Activated naive CD4-positive, alpha-beta T cell treated with anti-CD3 and anti-CD28 coated beads, Interleukin-2, amount 50 U/mL, for 24 hours (primary cell): ENCODE measurements around the gene SLC35A1.
"Not testable (repeated sequence)": the region's sequence is repeated elsewhere in the genome, so short reads cannot be mapped to it uniquely, and the experiment has no call there.

Experiments used
- H3K27ac Mint-ChIP-seq: one replicate; pipeline ENCODE4 v1.8.0; 2021; ENCODE audit warnings: mild to moderate bottlenecking, mixed read lengths
- H3K27me3 Mint-ChIP-seq: one replicate; pipeline ENCODE4 v1.8.0; 2021; ENCODE audit warnings: mixed read lengths
- H3K36me3 Mint-ChIP-seq: one replicate; pipeline ENCODE4 v1.8.0; 2021; ENCODE audit warnings: mixed read lengths
- H3K4me1 Mint-ChIP-seq: one replicate; pipeline ENCODE4 v1.8.0; 2021; ENCODE audit warnings: mixed read lengths
- H3K4me3 Mint-ChIP-seq: one replicate; pipeline ENCODE4 v1.8.0; 2021; ENCODE audit warnings: mild to moderate bottlenecking, mixed read lengths
- H3K9me3 Mint-ChIP-seq: one replicate; pipeline ENCODE4 v1.8.0; 2021; ENCODE audit warnings: mixed read lengths

SLC35A1 gene, protein sequence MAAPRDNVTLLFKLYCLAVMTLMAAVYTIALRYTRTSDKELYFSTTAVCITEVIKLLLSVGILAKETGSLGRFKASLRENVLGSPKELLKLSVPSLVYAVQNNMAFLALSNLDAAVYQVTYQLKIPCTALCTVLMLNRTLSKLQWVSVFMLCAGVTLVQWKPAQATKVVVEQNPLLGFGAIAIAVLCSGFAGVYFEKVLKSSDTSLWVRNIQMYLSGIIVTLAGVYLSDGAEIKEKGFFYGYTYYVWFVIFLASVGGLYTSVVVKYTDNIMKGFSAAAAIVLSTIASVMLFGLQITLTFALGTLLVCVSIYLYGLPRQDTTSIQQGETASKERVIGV

DNA sequence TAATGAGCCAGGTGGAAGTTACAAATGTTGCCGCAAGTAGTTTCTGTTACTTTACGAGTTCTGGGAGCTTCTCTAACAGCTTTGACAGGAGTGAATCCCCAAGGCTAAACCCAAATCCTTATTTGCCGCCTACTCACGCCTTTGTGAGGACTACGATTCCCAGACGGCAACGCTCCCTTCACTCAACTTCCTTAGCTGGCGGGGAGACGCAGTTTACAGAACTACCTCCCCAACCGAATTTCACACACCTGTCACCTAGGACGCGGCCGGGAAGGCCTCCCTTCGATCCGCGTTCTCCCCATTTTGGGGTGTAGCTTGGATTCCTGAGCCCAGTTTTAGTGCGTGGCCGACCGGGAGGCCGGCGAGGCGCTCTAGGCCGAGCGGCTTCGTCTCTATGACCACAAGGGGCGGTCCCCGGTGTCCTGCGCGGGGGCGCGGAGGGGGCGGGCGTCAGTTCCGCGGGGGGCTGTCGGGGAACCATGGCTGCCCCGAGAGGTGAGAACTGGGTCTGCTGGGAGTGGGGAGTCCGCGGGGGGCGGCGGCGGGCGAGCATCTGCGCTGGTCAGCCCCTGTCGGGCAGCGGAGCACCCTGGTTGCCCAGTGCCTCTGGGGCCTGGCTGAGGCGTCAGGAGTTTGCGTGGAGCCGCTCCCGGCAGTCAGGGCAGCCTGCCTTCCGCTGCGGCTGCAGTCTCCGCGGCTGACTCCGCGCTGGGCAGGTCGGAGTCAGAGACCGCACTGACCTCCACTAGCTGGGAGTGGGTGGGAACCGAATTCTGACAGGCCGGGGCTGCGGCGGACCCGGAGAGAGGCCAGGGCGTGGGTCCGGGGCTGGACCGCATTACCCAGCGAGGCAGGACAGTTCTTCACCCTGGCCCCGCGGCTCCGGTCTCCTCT is at the start of gene SLC35A1:
Gene SLC35A1 (plus strand): TSS at position 450 of the 894 bp plus-strand sequence. CDS start 30 bp downstream, at position 480.
- H3K36me3 Mint-ChIP-seq = no peaks in the 10 kb centered on the region
- H3K27ac Mint-ChIP-seq = peak within 1 kb of the TSS; percentile 99
- H3K4me3 Mint-ChIP-seq = peak within 1 kb of the TSS; percentile 99
- peaks cover 5% of the 10 kb centered on the region for H3K27me3 Mint-ChIP-seq
- H3K9me3 Mint-ChIP-seq = no peaks in the 10 kb centered on the region
- H3K4me1 Mint-ChIP-seq = peaks cover 26% of the 10 kb centered on the region

DNA sequence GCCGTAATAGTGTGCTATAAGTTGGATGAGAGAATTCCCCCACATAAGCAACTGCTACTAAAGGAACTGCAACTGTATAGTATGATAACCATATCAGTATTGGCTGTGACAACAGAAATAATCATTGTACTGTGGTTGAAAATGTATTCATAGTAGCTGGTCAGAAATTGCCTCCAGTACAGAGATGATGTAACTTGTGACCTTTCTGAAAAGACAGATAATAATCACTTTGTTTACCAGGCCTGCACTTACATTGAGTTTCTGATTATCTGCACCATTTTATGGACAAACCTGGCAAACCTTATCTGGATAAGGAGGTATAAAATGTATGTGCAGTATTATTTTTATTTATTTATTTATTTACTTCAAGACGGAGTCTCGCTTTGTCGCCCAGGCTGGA is 46.0 kb upstream of the SLC35A1 start:
- peaks cover 10% of the 10 kb centered on the region for H3K27me3 Mint-ChIP-seq
- no peaks in the 10 kb centered on the region for H3K9me3 Mint-ChIP-seq
- no peaks in the 10 kb centered on the region for H3K4me1 Mint-ChIP-seq
- H3K27ac Mint-ChIP-seq = no peak overlapping the region
- no peak overlapping the region for H3K4me3 Mint-ChIP-seq
- H3K36me3 Mint-ChIP-seq = no peaks in the 10 kb centered on the region

DNA sequence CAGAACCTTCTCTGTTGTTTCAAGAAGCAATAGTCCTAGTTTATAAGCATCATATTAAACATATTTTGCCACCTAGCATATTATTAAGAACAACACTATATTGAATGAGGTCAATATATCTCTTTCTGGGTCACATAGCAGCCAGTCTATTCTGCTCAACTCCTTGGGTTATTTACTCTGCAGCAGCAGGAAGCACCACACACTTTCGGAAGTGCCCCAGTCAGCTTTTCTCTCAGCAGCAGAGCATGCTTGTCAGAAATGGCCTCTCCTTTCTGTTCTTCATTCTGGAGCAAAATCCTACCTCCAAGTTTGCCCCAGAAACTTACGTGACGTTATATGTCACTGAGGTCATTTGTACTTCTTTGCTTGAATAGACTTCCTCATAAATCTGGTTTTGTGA is 42.3 kb upstream of the SLC35A1 start:
- Mint-ChIP-seq H3K9me3 (no peaks in the 10 kb centered on the region), H3K4me1 (no peaks in the 10 kb centered on the region), H3K27ac (no peak overlapping the region), H3K36me3 (no peaks in the 10 kb centered on the region), H3K4me3 (no peak overlapping the region), H3K27me3 (peaks cover 14% of the 10 kb centered on the region)

DNA sequence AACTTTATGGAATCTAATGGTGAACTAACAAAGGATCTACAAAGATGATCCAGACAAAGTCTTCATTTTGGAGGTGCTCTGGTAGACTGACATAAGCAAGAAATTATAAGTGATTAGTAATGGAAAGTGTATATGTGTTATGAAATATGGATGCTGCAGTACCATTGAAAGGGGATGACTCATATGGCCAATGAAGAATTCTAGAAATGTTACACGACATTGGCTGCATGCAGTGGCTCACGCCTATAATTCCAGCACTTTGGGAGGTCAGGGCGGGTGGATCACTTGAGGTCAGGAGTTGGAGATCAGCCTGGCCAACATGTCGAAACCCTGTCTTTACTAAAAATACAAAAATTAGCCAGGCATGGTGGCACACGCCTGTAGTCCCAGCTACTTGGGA is 41.5 kb upstream of the SLC35A1 start:
- H3K4me3 Mint-ChIP-seq = no peak overlapping the region
- H3K36me3 Mint-ChIP-seq = no peaks in the 10 kb centered on the region
- peaks cover 14% of the 10 kb centered on the region for H3K27me3 Mint-ChIP-seq
- no peaks in the 10 kb centered on the region for H3K4me1 Mint-ChIP-seq
- no peaks in the 10 kb centered on the region for H3K9me3 Mint-ChIP-seq
- H3K27ac Mint-ChIP-seq = no peak overlapping the region

DNA sequence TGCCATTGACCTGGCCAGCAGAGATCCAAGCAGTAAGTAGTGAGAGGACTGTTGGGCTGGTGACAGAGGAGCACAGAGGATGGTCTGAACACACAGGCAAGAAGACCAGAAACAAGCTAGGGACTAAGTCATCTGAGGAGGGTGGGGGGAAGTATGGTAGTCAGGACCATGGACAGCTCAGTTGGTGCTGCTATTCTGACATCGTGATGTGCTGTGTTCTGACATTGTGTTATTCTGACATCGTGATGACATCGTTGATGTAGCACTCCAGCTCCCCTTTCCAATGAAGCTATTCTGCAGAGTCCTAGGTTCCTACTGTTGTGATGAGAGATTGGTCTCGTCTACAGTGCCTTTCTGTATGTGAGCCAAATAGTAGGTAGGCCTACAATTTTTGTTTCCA is 36.3 kb upstream of the SLC35A1 start:
- no peaks in the 10 kb centered on the region for H3K9me3 Mint-ChIP-seq
- H3K27me3 Mint-ChIP-seq = peaks cover 7% of the 10 kb centered on the region
- no peaks in the 10 kb centered on the region for H3K36me3 Mint-ChIP-seq
- no peaks in the 10 kb centered on the region for H3K4me1 Mint-ChIP-seq
- H3K27ac Mint-ChIP-seq = no peak overlapping the region
- H3K4me3 Mint-ChIP-seq = no peak overlapping the region

DNA sequence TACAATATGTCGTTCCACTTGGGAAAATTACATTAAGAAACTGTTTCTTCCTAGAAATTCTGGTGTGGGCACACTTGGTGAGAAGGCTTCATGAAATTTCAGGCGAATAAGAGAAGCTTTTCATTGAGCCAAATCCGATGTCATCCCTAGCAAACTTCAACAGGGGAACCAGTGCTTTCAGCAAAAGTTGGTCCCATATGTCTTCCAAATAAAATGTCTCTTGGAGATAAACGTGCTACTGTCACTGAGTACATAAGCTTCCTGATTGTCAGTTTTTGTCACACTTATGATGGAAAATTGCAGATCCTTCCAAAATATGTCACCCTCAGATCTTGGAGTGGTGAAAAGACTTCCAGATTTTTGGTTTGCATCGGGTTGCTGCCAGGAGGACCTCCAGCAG is 31.1 kb upstream of the SLC35A1 start:
- Mint-ChIP-seq H3K4me1 (no peaks in the 10 kb centered on the region), H3K4me3 (no peak overlapping the region), H3K36me3 (peaks cover 1% of the 10 kb centered on the region), H3K9me3 (peaks cover 6% of the 10 kb centered on the region), H3K27me3 (peaks cover 9% of the 10 kb centered on the region), H3K27ac (no peak overlapping the region)

DNA sequence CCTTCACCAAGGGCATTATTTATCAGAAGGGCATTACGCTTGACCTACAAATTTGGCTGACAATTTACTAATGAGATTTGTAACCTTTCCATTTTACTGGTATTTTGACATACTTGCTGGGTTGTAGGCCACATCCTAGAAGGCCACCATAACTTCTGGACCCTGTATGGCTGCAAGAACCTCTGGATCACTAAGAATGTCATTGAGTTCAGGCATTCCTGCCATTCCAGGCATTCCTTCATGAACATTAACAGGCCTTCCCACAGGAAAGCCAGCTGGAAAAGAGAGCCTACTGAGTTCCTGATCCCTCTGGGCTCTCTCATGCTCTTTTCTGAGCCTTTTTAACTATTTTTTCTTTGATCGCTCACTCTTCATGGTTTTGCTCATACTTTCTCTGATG is 28.4 kb upstream of the SLC35A1 start:
- Mint-ChIP-seq H3K4me1 (no peaks in the 10 kb centered on the region), H3K27me3 (peaks cover 14% of the 10 kb centered on the region)

DNA sequence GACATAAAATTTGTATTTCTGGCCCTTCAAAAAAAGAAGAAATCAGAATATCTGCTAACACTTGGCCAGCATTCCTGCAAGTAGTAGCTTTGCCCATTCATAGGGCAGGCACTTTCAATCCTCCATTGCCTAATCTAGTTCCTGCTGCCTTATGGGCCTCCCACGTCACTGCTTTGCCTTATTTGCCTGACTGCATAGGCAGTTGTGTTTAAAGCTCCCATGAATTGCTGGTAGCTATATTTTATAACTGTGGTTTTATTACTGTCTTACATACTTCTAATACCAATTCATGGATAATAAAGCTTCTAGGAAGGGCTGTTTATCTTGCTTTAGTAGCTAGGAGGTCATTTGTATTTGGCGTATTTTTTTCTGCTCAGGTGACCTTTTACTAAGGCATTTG is 7.7 kb upstream of the SLC35A1 start:
- Mint-ChIP-seq H3K4me1 (no peaks in the 10 kb centered on the region), H3K36me3 (peaks cover 3% of the 10 kb centered on the region), H3K27ac (no peak overlapping the region), H3K4me3 (no peak overlapping the region), H3K9me3 (no peaks in the 10 kb centered on the region), H3K27me3 (peaks cover 25% of the 10 kb centered on the region)

More for the DNA sequence above, 28.4 kb upstream of the SLC35A1 start:
- Mint-ChIP-seq H3K4me3 (no peak overlapping the region), H3K9me3 (peaks cover 6% of the 10 kb centered on the region), H3K27ac (no peak overlapping the region), H3K36me3 (peaks cover 5% of the 10 kb centered on the region)

DNA sequence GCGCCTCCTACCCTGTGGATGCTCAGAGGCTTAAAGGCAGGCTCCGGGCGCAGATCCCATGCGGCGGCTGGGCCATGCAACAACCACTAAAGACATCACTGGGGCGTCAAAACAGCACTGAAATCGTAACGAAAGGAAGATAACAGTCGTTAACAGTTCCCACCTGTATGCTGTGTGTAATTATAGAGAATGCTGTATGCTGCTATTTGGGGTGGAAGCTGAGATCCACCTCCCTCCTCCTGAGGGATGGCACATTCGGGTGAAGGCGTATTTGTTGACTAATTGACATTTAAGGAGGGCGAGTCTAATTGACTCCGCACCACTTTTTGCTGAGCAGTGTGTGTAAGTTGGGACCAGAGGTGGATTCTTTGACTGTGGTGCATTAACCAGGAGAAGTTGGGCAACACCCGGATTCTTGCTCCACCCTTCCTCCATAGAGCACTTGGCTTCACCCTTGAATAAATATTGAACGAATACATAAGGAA is 687 bp downstream of the SLC35A1 start:
- Mint-ChIP-seq H3K36me3 (peaks cover 6% of the 10 kb centered on the region), H3K4me3 (peak overlapping the region; percentile 99), H3K4me1 (peaks cover 26% of the 10 kb centered on the region), H3K9me3 (no peaks in the 10 kb centered on the region), H3K27ac (peak overlapping the region; percentile 99), H3K27me3 (peaks cover under 1% of the 10 kb centered on the region)

DNA sequence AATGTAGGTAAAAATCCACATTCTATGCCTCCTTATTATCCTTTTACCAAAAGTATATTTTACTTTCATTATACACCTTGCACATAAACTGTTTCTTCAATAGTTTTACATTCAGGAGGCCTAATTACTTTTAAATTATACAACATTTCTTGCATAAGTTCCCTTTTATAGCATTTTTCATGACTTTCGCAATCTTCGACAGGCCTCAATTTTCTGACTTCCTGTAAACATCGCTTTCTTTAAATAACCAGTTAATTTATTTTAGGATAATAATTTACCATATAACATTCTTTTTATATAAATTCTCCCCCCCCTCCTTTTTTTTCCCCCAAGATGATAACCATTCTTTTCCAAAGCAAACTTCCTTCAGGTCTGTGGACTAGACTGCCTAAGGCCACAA is 9.2 kb downstream of the SLC35A1 start:
- H3K27ac Mint-ChIP-seq = no peak overlapping the region
- peaks cover 16% of the 10 kb centered on the region for H3K4me1 Mint-ChIP-seq
- H3K4me3 Mint-ChIP-seq = no peak overlapping the region
- H3K9me3 Mint-ChIP-seq = no peaks in the 10 kb centered on the region
- H3K36me3 Mint-ChIP-seq = peaks cover 23% of the 10 kb centered on the region
- H3K27me3 Mint-ChIP-seq = no peaks in the 10 kb centered on the region

DNA sequence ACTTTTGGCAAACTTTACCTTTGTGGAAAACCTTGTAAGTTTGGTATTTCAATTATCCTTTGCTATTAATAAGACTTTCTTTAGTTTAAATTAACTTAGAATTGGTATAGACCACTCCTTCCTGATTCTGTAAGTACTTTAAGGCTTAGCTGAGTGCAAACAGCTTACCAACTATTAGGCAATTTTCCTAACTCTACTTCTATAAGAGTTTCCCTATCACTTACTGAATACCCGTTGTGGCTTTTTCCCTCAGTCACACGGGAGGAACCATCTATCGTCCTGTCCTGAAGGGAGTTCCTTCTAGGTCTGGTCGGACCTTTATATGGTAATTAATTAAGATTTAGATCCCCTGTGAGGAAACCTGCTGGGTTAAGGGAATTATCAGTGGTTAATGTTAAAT is 9.6 kb downstream of the SLC35A1 start:
- no peaks in the 10 kb centered on the region for H3K9me3 Mint-ChIP-seq
- peaks cover 23% of the 10 kb centered on the region for H3K36me3 Mint-ChIP-seq
- no peak overlapping the region for H3K27ac Mint-ChIP-seq
- H3K27me3 Mint-ChIP-seq = no peaks in the 10 kb centered on the region
- H3K4me3 Mint-ChIP-seq = no peak overlapping the region
- H3K4me1 Mint-ChIP-seq = peaks cover 17% of the 10 kb centered on the region

DNA sequence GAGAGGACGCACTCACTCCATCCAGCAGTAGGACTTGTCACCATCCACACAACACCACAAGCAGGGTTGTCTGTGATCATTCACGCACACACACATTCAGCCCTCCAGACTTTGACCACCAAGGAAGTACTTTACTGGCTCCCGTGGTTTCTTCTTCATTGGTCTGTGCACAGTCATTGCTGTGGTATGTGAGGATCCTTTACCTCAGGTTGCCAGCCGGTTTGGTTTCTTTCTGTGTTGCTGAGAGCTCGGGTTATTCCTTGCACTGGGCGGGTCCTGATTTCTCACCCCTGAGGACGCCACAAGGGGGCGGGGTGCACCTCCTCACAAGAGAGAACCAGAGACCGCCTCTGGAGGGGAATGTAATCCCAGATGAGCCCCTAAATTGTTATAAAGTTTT is 11.2 kb downstream of the SLC35A1 start:
- Mint-ChIP-seq H3K27me3 (no peaks in the 10 kb centered on the region), H3K27ac (no peak overlapping the region), H3K4me3 (no peak overlapping the region), H3K9me3 (no peaks in the 10 kb centered on the region), H3K4me1 (peaks cover 26% of the 10 kb centered on the region), H3K36me3 (peaks cover 17% of the 10 kb centered on the region)

DNA sequence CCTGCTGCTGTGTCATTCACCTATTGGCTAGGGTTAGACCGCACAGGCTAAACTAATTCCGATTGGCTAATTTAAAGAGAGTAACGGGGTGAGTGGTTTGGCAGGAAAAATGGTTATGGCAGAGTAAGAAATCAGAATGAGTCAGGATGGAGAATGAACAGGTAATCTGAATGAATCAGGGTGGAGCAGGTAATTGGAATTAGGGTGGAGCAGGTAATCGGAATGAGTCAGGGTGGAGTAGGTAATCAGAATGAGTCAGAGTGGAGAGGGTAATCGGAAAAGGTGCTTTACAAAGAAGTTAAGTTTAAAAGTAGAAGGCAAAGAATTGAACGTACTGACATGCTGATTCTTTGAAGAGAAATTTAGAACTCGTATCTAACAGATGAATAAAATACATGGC is 11.7 kb downstream of the SLC35A1 start:
- no peak overlapping the region for H3K4me3 Mint-ChIP-seq
- no peaks in the 10 kb centered on the region for H3K27me3 Mint-ChIP-seq
- H3K36me3 Mint-ChIP-seq = peaks cover 16% of the 10 kb centered on the region
- H3K4me1 Mint-ChIP-seq = peaks cover 26% of the 10 kb centered on the region
- peak overlapping the region; percentile 73 for H3K27ac Mint-ChIP-seq
- no peaks in the 10 kb centered on the region for H3K9me3 Mint-ChIP-seq

DNA sequence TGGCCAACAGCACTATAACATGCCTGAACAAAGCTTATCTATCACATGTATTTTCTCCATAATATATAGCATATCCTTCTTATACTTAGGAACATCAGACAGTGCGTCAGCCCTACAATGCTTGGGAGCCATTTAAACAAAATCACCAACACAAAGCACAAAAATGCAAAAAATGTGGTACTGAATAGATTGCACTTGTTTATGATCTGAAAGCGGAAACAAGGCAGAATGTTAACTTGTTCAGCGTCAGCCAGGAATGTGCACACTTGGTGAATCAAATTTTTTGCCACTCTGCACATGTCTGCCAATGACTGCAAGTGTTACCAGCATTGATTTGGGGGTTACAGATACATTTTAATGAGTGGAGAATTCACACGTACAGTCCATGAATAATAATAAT is 14.8 kb downstream of the SLC35A1 start:
- no peak overlapping the region for H3K4me3 Mint-ChIP-seq
- peaks cover 26% of the 10 kb centered on the region for H3K4me1 Mint-ChIP-seq
- H3K27ac Mint-ChIP-seq = no peak overlapping the region
- H3K9me3 Mint-ChIP-seq = no peaks in the 10 kb centered on the region
- H3K36me3 Mint-ChIP-seq = peaks cover 17% of the 10 kb centered on the region
- H3K27me3 Mint-ChIP-seq = no peaks in the 10 kb centered on the region

DNA sequence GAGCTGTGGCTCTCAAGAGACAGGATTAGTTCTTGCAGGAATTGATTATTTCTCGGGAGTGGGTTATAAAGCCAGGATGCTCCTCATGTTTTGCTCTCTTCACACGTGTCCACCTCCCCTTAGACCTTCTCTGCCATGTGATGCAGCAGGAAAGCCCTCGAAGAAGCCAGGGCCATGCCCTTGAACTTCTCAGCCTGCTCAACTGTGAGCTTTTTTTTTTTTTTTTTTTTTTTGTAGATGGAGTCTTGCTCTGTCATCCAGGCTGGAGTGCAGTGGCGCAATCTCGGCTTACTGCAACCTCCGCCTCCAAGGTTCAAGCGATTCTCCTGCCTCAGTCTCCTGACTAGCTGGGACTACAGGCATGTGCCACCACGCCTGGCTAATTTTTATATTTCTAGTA is 16.6 kb downstream of the SLC35A1 start:
- peaks cover 18% of the 10 kb centered on the region for H3K36me3 Mint-ChIP-seq
- H3K9me3 Mint-ChIP-seq, H3K4me3 Mint-ChIP-seq, H3K27me3 Mint-ChIP-seq, H3K27ac Mint-ChIP-seq: not testable (repeated sequence)
- peaks cover 24% of the 10 kb centered on the region for H3K4me1 Mint-ChIP-seq
